SU-DHL-6 (cell line): ENCODE results near the gene PCDHGB7.
"Not testable (repeated sequence)": the region's sequence is repeated elsewhere in the genome, so short reads cannot be mapped to it uniquely, and the experiment has no call there.

Experiments
- H2AFZ ChIP-seq: fragments of 200-600 bp; sonication (generic); 2 replicates; pipeline ENCODE4 v1.6.1; 2014; ENCODE audit warnings: low read depth, mild to moderate bottlenecking, moderate library complexity, mixed read lengths, antibody characterized with exemption, low read length; ENCODE audit not compliant: severe bottlenecking
- H3F3A ChIP-seq: fragments of 200-600 bp; shearing (Covaris generic); 2 replicates; pipeline ENCODE4 v1.6.0; 2016; ENCODE audit warnings: antibody characterized with exemption, mild to moderate bottlenecking; ENCODE audit not compliant: insufficient read depth
- H3K27ac ChIP-seq: fragments of 200-600 bp; sonication (generic); 2 replicates; pipeline ENCODE4 v1.5.1; 2016; ENCODE audit warnings: low read depth, mild to moderate bottlenecking, low read length, moderate library complexity, mixed read lengths
- H3K27me3 ChIP-seq: fragments of 200-600 bp; sonication (generic), shearing (Covaris generic); 2 replicates; pipeline ENCODE4 v1.6.0; 2014; ENCODE audit warnings: mild to moderate bottlenecking, low read length
- H3K36me3 ChIP-seq: fragments of 200-600 bp; sonication (generic); 2 replicates; pipeline ENCODE4 v1.6.1; 2014; ENCODE audit warnings: mild to moderate bottlenecking, low read length, mixed read lengths
- H3K4me2 ChIP-seq: fragments of 300-600, 200-600 bp; shearing (Covaris generic), sonication (generic); 2 replicates; pipeline ENCODE4 v1.6.0; 2014; ENCODE audit warnings: low read length, low read depth, mild to moderate bottlenecking; ENCODE audit not compliant: poor library complexity, severe bottlenecking
- H3K4me3 ChIP-seq: fragments of 200-600 bp; sonication (generic); 2 replicates; pipeline ENCODE4 v1.5.1; 2014; ENCODE audit warnings: antibody characterized with exemption, low read length, mild to moderate bottlenecking, mixed read lengths; ENCODE audit not compliant: insufficient read depth, poor library complexity, severe bottlenecking
- H3K79me2 ChIP-seq: fragments of 200-600 bp; sonication (generic); 2 replicates; pipeline ENCODE4 v1.6.1; 2014; ENCODE audit warnings: mild to moderate bottlenecking, low read length, moderate library complexity; ENCODE audit not compliant: insufficient read depth
- H3K9ac ChIP-seq: fragments of 200-600 bp; sonication (generic); 2 replicates; pipeline ENCODE4 v1.7.0; 2014; ENCODE audit warnings: mild to moderate bottlenecking, low read length
- H3K9me2 ChIP-seq: fragments of 200-600 bp; sonication (generic); replicated peaks from 2 replicates; pipeline ENCODE4 v1.6.1; 2014; ENCODE audit warnings: low read length; ENCODE audit not compliant: insufficient read depth
- H3K9me3 ChIP-seq: fragments of 200-600 bp; sonication (generic); 2 replicates; pipeline ENCODE4 v1.6.1; 2014; ENCODE audit warnings: low read length, mixed read lengths; ENCODE audit not compliant: insufficient read depth
- H4K20me1 ChIP-seq: fragments of 200-600 bp; sonication (generic); 2 replicates; pipeline ENCODE4 v1.6.1; 2014; ENCODE audit warnings: low read depth, mild to moderate bottlenecking, antibody characterized with exemption, low read length, moderate library complexity, mixed read lengths
- EZH2phosphoT487 ChIP-seq: fragments of 200-600 bp; sonication (generic), shearing (Covaris generic); conservative IDR thresholded peaks from 2 replicates; pipeline ENCODE4 v1.6.1; 2018; ENCODE audit warnings: mild to moderate bottlenecking, antibody characterized with exemption, low read length, moderate library complexity, mixed read lengths
- TF ChIP-seq, protein P1 (sequence below): fragments of 200-600 bp; sonication (generic); IDR thresholded peaks from one replicate; pipeline ENCODE4 v1.5.1; 2017; ENCODE audit warnings: antibody characterized with exemption, mild to moderate bottlenecking, low read length, moderate library complexity; ENCODE audit not compliant: insufficient read depth, poor library complexity, severe bottlenecking

PCDHGB7 gene

DNA sequence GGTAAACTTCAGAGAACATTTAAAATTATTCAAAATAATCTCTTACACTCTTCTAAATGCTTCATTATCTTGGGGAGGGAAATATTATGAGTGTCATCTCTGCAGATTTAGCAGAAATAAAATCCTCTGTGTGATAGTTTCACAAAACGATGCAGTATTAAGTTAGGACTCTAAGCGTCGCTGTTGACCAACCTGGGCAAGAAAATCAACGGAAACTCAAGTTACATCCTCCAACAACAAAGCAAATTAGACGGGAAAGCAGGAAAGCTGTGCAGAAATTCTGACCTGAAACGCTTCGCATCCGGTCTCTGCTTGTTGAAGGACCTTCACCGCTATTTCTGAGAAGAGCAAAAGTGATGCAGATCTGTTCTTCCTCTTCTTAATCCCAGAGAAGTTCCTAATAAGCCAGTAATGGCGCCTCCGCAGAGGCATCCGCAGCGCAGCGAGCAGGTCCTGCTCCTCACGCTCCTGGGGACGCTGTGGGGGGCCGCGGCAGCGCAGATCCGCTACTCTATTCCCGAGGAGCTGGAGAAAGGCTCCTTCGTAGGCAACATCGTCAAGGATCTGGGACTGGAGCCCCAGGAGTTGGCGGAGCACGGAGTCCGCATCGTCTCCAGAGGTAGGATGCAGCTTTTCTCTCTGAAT is 43.7 kb upstream of the PCDHGB7 start, which contains the start of gene PCDHGA6:
TSS of gene PCDHGA6 (plus strand) at position 219 of the 645 bp plus-strand sequence. CDS start at position 412, 193 bp downstream.
- Histone ChIP-seq H2AFZ (no peak within 1 kb of the TSS), H3K4me3 (peak within 1 kb of the TSS; percentile 18), H3K79me2 (peaks cover 7% of the 10 kb centered on the region; the same call in 1 of the 2 replicates), H3K4me2 (peak within 1 kb of the TSS; percentile 35), H3K9me2 (no peaks in the 10 kb centered on the region), H3K9me3 (peaks cover 58% of the 10 kb centered on the region; the same call in 1 of the 2 replicates), H3K36me3 (peaks cover 23% of the 10 kb centered on the region), H3K9ac (no peak within 1 kb of the TSS), H3K27me3 (no peaks in the 10 kb centered on the region), H4K20me1 (no peaks in the 10 kb centered on the region), H3K27ac (no peak within 1 kb of the TSS), H3F3A (no peaks in the 10 kb centered on the region)
- TF ChIP-seq EZH2phosphoT487, result no peak
- TF ChIP-seq, protein P1, sequence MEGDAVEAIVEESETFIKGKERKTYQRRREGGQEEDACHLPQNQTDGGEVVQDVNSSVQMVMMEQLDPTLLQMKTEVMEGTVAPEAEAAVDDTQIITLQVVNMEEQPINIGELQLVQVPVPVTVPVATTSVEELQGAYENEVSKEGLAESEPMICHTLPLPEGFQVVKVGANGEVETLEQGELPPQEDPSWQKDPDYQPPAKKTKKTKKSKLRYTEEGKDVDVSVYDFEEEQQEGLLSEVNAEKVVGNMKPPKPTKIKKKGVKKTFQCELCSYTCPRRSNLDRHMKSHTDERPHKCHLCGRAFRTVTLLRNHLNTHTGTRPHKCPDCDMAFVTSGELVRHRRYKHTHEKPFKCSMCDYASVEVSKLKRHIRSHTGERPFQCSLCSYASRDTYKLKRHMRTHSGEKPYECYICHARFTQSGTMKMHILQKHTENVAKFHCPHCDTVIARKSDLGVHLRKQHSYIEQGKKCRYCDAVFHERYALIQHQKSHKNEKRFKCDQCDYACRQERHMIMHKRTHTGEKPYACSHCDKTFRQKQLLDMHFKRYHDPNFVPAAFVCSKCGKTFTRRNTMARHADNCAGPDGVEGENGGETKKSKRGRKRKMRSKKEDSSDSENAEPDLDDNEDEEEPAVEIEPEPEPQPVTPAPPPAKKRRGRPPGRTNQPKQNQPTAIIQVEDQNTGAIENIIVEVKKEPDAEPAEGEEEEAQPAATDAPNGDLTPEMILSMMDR, result no peak

DNA sequence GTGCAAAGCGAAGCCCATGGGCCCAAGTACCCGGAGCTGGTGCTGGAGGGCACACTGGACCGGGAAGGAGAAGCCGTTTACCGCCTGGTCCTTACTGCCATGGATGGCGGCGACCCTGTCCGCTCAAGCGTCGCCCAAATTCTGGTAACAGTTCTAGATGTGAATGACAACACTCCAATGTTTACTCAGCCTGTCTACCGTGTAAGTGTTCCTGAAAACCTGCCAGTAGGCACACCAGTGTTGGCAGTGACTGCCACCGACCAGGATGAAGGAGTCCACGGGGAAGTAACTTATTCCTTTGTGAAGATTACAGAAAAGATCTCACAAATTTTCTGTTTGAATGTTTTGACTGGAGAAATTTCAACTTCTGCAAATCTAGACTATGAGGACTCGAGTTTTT is 42.9 kb upstream of the PCDHGB7 start:
- Histone ChIP-seq H3K79me2 (peaks cover 7% of the 10 kb centered on the region; the same call in 1 of the 2 replicates), H3F3A (no peaks in the 10 kb centered on the region), H3K4me3 (no peak overlapping the region), H3K36me3 (peaks cover 23% of the 10 kb centered on the region), H4K20me1 (no peaks in the 10 kb centered on the region), H2AFZ (no peak overlapping the region), H3K27me3 (no peaks in the 10 kb centered on the region), H3K9me3 (peaks cover 58% of the 10 kb centered on the region; the same call in 1 of the 2 replicates), H3K9ac (no peak overlapping the region), H3K4me2 (no peak overlapping the region), H3K27ac (no peak overlapping the region), H3K9me2 (no peaks in the 10 kb centered on the region)
- no peak for TF ChIP-seq EZH2phosphoT487
- TF ChIP-seq, protein P1, result no peak

DNA sequence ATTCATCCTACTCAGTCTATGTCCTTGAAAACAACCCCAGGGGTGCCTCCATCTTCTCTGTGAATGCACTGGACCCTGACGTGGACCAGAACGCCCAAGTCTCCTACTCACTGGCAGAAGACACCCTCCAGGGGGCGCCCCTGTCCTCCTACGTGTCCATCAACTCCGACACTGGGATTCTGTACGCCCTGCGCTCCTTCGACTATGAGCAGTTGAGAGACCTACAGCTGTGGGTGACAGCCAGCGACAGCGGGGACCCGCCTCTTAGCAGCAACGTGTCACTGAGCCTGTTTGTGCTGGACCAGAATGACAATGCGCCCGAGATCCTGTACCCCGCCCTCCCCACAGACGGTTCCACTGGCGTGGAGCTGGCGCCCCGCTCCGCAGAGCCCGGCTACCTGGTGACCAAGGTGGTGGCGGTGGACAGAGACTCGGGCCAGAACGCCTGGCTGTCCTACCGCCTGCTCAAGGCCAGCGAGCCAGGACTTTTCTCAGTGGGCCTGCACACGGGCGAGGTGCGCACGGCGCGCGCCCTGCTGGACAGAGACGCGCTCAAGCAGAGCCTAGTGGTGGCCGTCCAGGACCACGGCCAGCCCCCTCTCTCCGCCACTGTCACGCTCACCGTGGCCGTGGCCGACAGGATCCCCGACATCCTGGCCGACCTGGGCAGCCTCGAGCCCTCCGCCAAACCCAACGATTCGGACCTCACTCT is 41.9 kb upstream of the PCDHGB7 start:
- not testable (repeated sequence) for H3K4me3 ChIP-seq, H3K79me2 ChIP-seq, H2AFZ ChIP-seq, H3F3A ChIP-seq, H3K4me2 ChIP-seq, H4K20me1 ChIP-seq, H3K9me2 ChIP-seq, H3K27me3 ChIP-seq, H3K27ac ChIP-seq, H3K9ac ChIP-seq
- H3K36me3 ChIP-seq, result peaks cover 19% of the 10 kb centered on the region
- H3K9me3 ChIP-seq, result peaks cover 53% of the 10 kb centered on the region; the same call in 1 of the 2 replicates
